Left ventricle myocardium inferior (tissue), 1 donor: ENCODE results near the gene COL26A1. TPM values are rescaled to one million over a fixed set of nuclear protein-coding genes. Genes with fewer than 3 reads are reported as not detected.
"Not testable (repeated sequence)": the region's sequence is repeated elsewhere in the genome, so short reads cannot be mapped to it uniquely, and the experiment has no call there.

Experiments
- DNase-seq: peaks from one replicate; pipeline ENCODE4 v3.0.0-alpha.2; 2020
- H3K27ac ChIP-seq: fragments of 200-600 bp; replicated peaks from 2 replicates; pipeline ENCODE4 v1.8.0; 2021
- H3K27me3 ChIP-seq: fragments of 200-600 bp; 2 replicates; pipeline ENCODE4 v1.8.0; 2021; ENCODE audit warnings: low read depth
- H3K36me3 ChIP-seq: fragments of 200-600 bp; 2 replicates; pipeline ENCODE4 v1.8.0; 2021
- H3K4me1 ChIP-seq: fragments of 200-600 bp; 2 replicates; pipeline ENCODE4 v1.8.0; 2021
- H3K4me3 ChIP-seq: fragments of 200-600 bp; 2 replicates; pipeline ENCODE4 v1.8.0; 2021; ENCODE audit warnings: mild to moderate bottlenecking, moderate library complexity
- H3K9me3 ChIP-seq: fragments of 200-600 bp; replicated peaks from 2 replicates; pipeline ENCODE4 v1.8.0; 2021
- intact Hi-C: fragments of 100-400 bp; cut with micrococcal nuclease; formaldehyde crosslinking; loops from one replicate; pipeline ENCODE4 v1.11.0; 2022
- total RNA-seq: library from RNA; stranded (reverse); fragmentation: NEBNext Ultra II Directional; extraction: Animal tissue kit (Norgen Biotek cat#: 25700); gene quantifications from one replicate; pipeline ENCODE4 v1.2.1, GENCODE V29; 2021
- TF ChIP-seq, protein P1 (sequence below): fragments of 200-600 bp; IDR thresholded peaks from 2 replicates; pipeline ENCODE4 v1.8.0; 2021; ENCODE audit warnings: antibody characterized with exemption, mild to moderate bottlenecking, borderline replicate concordance
- donor health status: DM: no; HTN: yes; CAD: no; lungs with severe emphysema.

COL26A1 gene
- total RNA-seq, 1 donor from 2014 or later = not detected

GRCh38 chr7:101432316-101432715 lies 69.6 kb downstream of the COL26A1 start:
- no peak for DNase-seq
- no peak overlapping the region for H3K4me3 ChIP-seq
- H3K36me3 ChIP-seq = no peaks in the 10 kb centered on the region
- no peaks in the 10 kb centered on the region for H3K4me1 ChIP-seq
- no peak overlapping the region for H3K27ac ChIP-seq
- peaks cover 63% of the 10 kb centered on the region for H3K27me3 ChIP-seq
- H3K9me3 ChIP-seq = no peaks in the 10 kb centered on the region
- intact Hi-C loops = no loop called here
- TF ChIP-seq, protein P1, sequence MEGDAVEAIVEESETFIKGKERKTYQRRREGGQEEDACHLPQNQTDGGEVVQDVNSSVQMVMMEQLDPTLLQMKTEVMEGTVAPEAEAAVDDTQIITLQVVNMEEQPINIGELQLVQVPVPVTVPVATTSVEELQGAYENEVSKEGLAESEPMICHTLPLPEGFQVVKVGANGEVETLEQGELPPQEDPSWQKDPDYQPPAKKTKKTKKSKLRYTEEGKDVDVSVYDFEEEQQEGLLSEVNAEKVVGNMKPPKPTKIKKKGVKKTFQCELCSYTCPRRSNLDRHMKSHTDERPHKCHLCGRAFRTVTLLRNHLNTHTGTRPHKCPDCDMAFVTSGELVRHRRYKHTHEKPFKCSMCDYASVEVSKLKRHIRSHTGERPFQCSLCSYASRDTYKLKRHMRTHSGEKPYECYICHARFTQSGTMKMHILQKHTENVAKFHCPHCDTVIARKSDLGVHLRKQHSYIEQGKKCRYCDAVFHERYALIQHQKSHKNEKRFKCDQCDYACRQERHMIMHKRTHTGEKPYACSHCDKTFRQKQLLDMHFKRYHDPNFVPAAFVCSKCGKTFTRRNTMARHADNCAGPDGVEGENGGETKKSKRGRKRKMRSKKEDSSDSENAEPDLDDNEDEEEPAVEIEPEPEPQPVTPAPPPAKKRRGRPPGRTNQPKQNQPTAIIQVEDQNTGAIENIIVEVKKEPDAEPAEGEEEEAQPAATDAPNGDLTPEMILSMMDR = no peak

DNA sequence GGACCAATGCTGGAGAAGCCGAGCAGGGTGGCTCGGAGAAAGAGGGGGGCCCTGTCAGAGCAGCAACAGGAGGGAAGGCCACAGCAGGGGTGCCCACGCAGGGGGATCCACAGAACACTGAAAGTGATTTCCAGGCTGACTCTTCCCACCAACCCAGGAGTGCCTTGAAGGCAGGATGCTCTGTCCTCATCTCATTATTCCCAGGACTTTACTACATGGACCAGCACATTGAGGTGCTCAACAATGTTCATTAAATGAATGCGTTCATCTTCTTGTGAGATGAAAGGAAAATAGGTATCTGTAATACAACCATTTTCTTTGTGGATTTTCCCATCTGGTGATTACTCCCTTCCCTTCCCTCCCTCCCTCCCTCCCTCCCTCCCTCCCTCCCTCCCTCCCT lies 71.0 kb downstream of the COL26A1 start:
- intact Hi-C loops = no loop called here
- Histone ChIP-seq H3K27me3 (peaks cover 77% of the 10 kb centered on the region), H3K4me1 (no peaks in the 10 kb centered on the region), H3K36me3 (no peaks in the 10 kb centered on the region), H3K4me3 (no peak overlapping the region), H3K9me3 (no peaks in the 10 kb centered on the region), H3K27ac (no peak overlapping the region)
- TF ChIP-seq, protein P1 = no peak
- DNase-seq = no peak

GRCh38 chr7:101434155-101434554 lies 71.5 kb downstream of the COL26A1 start:
- DNase-seq, intact Hi-C loops: not testable (repeated sequence)
- H3K27me3 ChIP-seq = peaks cover 81% of the 10 kb centered on the region

DNA sequence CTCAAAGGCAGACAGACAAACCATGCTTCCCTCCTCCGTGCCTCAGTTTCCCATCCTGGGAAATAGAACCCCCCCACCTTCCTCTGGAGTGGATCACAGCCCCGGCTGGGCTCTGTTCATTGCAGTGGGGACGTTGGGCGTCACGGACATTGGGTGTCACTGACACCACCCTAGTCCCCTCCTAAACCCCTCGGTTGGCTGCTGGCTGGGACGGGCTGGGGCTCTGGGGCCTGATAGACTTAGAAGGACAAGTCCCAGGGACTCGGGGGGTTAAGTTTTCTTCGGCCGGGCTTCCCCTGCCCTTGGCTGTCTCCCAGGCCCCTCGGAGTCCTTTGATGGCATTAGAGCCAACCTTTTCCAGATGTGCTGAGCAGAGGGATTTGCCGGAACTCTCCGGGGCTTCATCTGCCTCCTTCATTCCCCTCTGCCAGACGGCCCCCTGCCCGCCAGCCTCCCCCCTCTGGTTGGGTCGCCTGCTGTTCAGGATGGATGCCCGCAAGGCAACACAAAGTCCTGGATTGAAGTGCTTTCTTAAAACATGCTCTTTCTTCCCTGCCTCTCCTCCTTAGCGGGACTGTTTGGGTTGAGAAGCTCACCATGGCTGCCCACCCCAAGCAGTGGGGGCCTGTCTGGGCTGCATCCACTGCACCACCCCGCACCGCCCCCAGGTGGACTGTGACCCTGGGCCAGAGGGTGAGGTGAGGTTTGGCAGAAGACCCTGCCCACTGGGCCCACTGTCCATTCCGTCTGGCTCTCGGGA lies 73.0 kb downstream of the COL26A1 start:
- no peaks in the 10 kb centered on the region for H3K9me3 ChIP-seq
- no peak for DNase-seq
- TF ChIP-seq, protein P1 = no peak
- intact Hi-C loops = no loop called here
- H3K4me1 ChIP-seq = no peaks in the 10 kb centered on the region
- no peak overlapping the region for H3K27ac ChIP-seq
- peaks cover 90% of the 10 kb centered on the region for H3K27me3 ChIP-seq
- no peaks in the 10 kb centered on the region for H3K36me3 ChIP-seq
- H3K4me3 ChIP-seq = no peak overlapping the region

More at GRCh38 chr7:101434155-101434554, 71.5 kb downstream of the COL26A1 start:
- H3K9me3 ChIP-seq, H3K4me1 ChIP-seq, H3K36me3 ChIP-seq, H3K4me3 ChIP-seq, H3K27ac ChIP-seq: not testable (repeated sequence)

- Histone ChIP-seq H3K4me1 (no peaks in the 10 kb centered on the region), H3K9me3 (no peaks in the 10 kb centered on the region), H3K36me3 (no peaks in the 10 kb centered on the region), H3K4me3 (no peak overlapping the region), H3K27ac (no peak overlapping the region), H3K27me3 (peaks cover 88% of the 10 kb centered on the region)
- no peak for DNase-seq
- intact Hi-C loops = no loop called here
- TF ChIP-seq, protein P1 = no peak
These were observed 73.6 kb downstream of the COL26A1 start for GRCh38 chr7:101436221-101436735.
